ENCODE measurements around the gene PDIA2.

GRCh38 chr16:306911-307370 lies 24.0 kb downstream of the PDIA2 start:
- no peak for TF ChIP-seq EZH2 (IDR thresholded peaks at IDR 0.05; ENCODE audit: borderline replicate concordance, low read depth, low read length, poor library complexity, severe bottlenecking)
- no peak for TF ChIP-seq CTCF (conservative IDR thresholded peaks at IDR 0.05; ENCODE audit: low read depth, low read length)

Data from A673 (cell line).